GM23338 (cell line): ENCODE data around the gene ZNF292. TPM values are rescaled to one million over a fixed set of nuclear protein-coding genes. Genes with fewer than 3 reads are reported as not detected.

Source experiments
- ATAC-seq: fragments of 200-7000 bp; cut with Tn5 transposase; 3 replicates; pipeline ENCODE4 v1.9.1; 2020
- DNase-seq: peaks from one replicate; pipeline ENCODE4 v3.0.0-alpha.2; 2015; ENCODE audit warnings: low spot score
- H2AFZ ChIP-seq: fragments of 200-600 bp; sonication (generic); 2 replicates; pipeline ENCODE4 v1.8.0; 2016; ENCODE audit warnings: antibody characterized with exemption, mild to moderate bottlenecking, moderate library complexity
- H3F3A ChIP-seq: fragments of 200-600 bp; sonication (generic); replicated peaks from 2 replicates; pipeline ENCODE4 v1.8.0; 2017; ENCODE audit warnings: antibody characterized with exemption, mixed run types, low read depth
- H3K27ac ChIP-seq: fragments of 200-600 bp; sonication (generic); 2 replicates; pipeline ENCODE4 v1.6.1; 2016; ENCODE audit warnings: low read depth
- H3K27me3 ChIP-seq: fragments of 200-600 bp; sonication (generic); 2 replicates; pipeline ENCODE4 v1.8.0; 2016; ENCODE audit warnings: mild to moderate bottlenecking, mixed run types, moderate library complexity; ENCODE audit not compliant: insufficient read depth
- H3K36me3 ChIP-seq: fragments of 200-600 bp; sonication (generic); 2 replicates; pipeline ENCODE4 v1.8.0; 2016; ENCODE audit warnings: mild to moderate bottlenecking; ENCODE audit not compliant: insufficient read depth
- H3K4me1 ChIP-seq: fragments of 200-600 bp; sonication (generic); 2 replicates; pipeline ENCODE4 v1.8.0; 2016; ENCODE audit warnings: mild to moderate bottlenecking, moderate library complexity; ENCODE audit not compliant: insufficient read depth
- H3K4me2 ChIP-seq: fragments of 200-600 bp; sonication (generic); 2 replicates; pipeline ENCODE4 v1.7.1; 2017; ENCODE audit warnings: mixed run types
- H3K4me3 ChIP-seq: fragments of 200-600 bp; sonication (generic); 2 replicates; pipeline ENCODE4 v1.6.1; 2016; ENCODE audit warnings: mixed run types
- H3K79me2 ChIP-seq: fragments of 200-600 bp; sonication (generic); replicated peaks from 2 replicates; pipeline ENCODE4 v1.8.0; 2017; ENCODE audit warnings: mild to moderate bottlenecking; ENCODE audit not compliant: insufficient read depth
- H3K9me2 ChIP-seq: fragments of 200-600 bp; sonication (generic); 2 replicates; pipeline ENCODE4 v1.8.0; 2017; ENCODE audit not compliant: insufficient read depth
- H4K20me1 ChIP-seq: fragments of 200-600 bp; sonication (generic); replicated peaks from 2 replicates; pipeline ENCODE4 v1.8.0; 2017; ENCODE audit warnings: mild to moderate bottlenecking; ENCODE audit not compliant: insufficient read depth
- H3K27ac Mint-ChIP-seq: 2 replicates; pipeline ENCODE4 v1.8.0; 2020; ENCODE audit warnings: inconsistent platforms, mild to moderate bottlenecking, moderate library complexity, mixed read lengths
- H3K27me3 Mint-ChIP-seq: 3 replicates; pipeline ENCODE4 v1.8.0; 2022; ENCODE audit warnings: low read depth, mild to moderate bottlenecking, moderate library complexity, mixed read lengths, inconsistent platforms; ENCODE audit not compliant: insufficient read depth, poor library complexity
- H3K36me3 Mint-ChIP-seq: 3 replicates; pipeline ENCODE4 v1.8.0; 2021; ENCODE audit warnings: low read depth, mild to moderate bottlenecking, inconsistent platforms, moderate library complexity, mixed read lengths
- H3K4me1 Mint-ChIP-seq: 3 replicates; pipeline ENCODE4 v1.8.0; 2020; ENCODE audit warnings: mild to moderate bottlenecking, inconsistent platforms, mixed read lengths
- H3K4me3 Mint-ChIP-seq: 3 replicates; pipeline ENCODE4 v1.8.0; 2021; ENCODE audit warnings: moderate library complexity, mild to moderate bottlenecking, inconsistent platforms, mixed read lengths
- H3K9me3 Mint-ChIP-seq: 3 replicates; pipeline ENCODE4 v1.8.0; 2020; ENCODE audit warnings: moderate library complexity, mild to moderate bottlenecking, inconsistent platforms, mixed read lengths
- CREB1 ChIP-seq: fragments of 250-450 bp; sonication (Bioruptor Pico); IDR thresholded peaks from 2 replicates; pipeline ENCODE4 v1.5.0; 2020; ENCODE audit warnings: low read depth, mild to moderate bottlenecking, moderate library complexity
- EZH2 ChIP-seq: fragments of 200-600 bp; sonication (generic); IDR thresholded peaks from one replicate; pipeline ENCODE4 v1.8.0; 2017; ENCODE audit warnings: antibody characterized with exemption, mild to moderate bottlenecking, low read depth; ENCODE audit not compliant: unreplicated experiment
- EZH2phosphoT487 ChIP-seq: fragments of 200-600 bp; sonication (generic); IDR thresholded peaks from one replicate; pipeline ENCODE4 v1.8.1; 2018; ENCODE audit warnings: antibody characterized with exemption; ENCODE audit not compliant: unreplicated experiment
- JUNB ChIP-seq: IDR thresholded peaks from one replicate; pipeline ENCODE4 v1.6.1; 2016; ENCODE audit warnings: antibody characterized with exemption; ENCODE audit not compliant: unreplicated experiment
- NANOG ChIP-seq: IDR thresholded peaks from 2 replicates; pipeline ENCODE4 v1.6.1; 2016; ENCODE audit warnings: antibody characterized with exemption, borderline replicate concordance
- POLR2AphosphoS5 ChIP-seq: IDR thresholded peaks from 2 replicates; pipeline ENCODE4 v1.6.1; 2016; ENCODE audit warnings: antibody characterized with exemption, low read depth
- REST ChIP-seq: IDR thresholded peaks from one replicate; pipeline ENCODE4 v1.6.1; 2018; ENCODE audit warnings: antibody characterized with exemption; ENCODE audit not compliant: unreplicated experiment
- STAT1 ChIP-seq: IDR thresholded peaks from one replicate; pipeline ENCODE4 v1.6.1; 2016; ENCODE audit warnings: antibody characterized with exemption; ENCODE audit not compliant: unreplicated experiment
- ZNF114 ChIP-seq: fragments of 250-450 bp; sonication (Bioruptor Pico); IDR thresholded peaks from 2 replicates; pipeline ENCODE4 v1.5.0; 2020; ENCODE audit warnings: mild to moderate bottlenecking, moderate library complexity
- ZNF331 ChIP-seq: fragments of 250-450 bp; sonication (Bioruptor Pico); IDR thresholded peaks from 2 replicates; pipeline ENCODE4 v1.5.0; 2020; ENCODE audit warnings: low read depth, mild to moderate bottlenecking, moderate library complexity
- ZNF462 ChIP-seq: fragments of 250-450 bp; sonication (Bioruptor Pico); IDR thresholded peaks from 2 replicates; pipeline ENCODE4 v1.5.0; 2020; ENCODE audit warnings: mild to moderate bottlenecking, moderate library complexity
- polyA plus RNA-seq: library from polyadenylated mRNA; unstranded; fragments of >200 nt; fragmentation: Nextera tagmentation; extraction: Ambion mirVana; gene quantifications from 2 replicates; pipeline ENCODE4 v1.2.1, GENCODE V29; 2016
- total RNA-seq: library from RNA; depleted of rRNA; stranded (reverse); fragments of >200 nt; shearing (Covaris generic); gene quantifications from 2 replicates; pipeline ENCODE4 v1.2.3, GENCODE V29; 2014
- TF ChIP-seq, protein P1 (sequence below), 2 experiments: fragments of 200-600 bp in 1 of 2; sonication (generic) in 1 of 2; conservative IDR thresholded peaks; 2 replicates each; pipeline versions ENCODE4 v1.5.1 to v1.6.1; 2016 to 2017; ENCODE audit warnings: antibody characterized with exemption in 2 of 2, low read depth in 2 of 2, mild to moderate bottlenecking in 2 of 2, moderate library complexity in 1 of 2
- TF ChIP-seq, protein P2 (sequence below): IDR thresholded peaks from 2 replicates; pipeline ENCODE4 v1.6.1; 2016; ENCODE audit warnings: antibody characterized with exemption

ZNF292 gene
- total and polyA plus RNA-seq, 2 experiments from 2014 or later: 45.7 to 67.9 TPM

- no peak overlapping the region for H3K27ac ChIP-seq
- H3K36me3 ChIP-seq: peaks cover 4% of the 10 kb centered on the region; the same call in 1 of the 2 replicates
- peaks cover 8% of the 10 kb centered on the region; the same call in 1 of the 3 replicates for H3K9me3 Mint-ChIP-seq
- H3K27me3 Mint-ChIP-seq: peaks cover 2% of the 10 kb centered on the region
- H3K79me2 ChIP-seq: no peaks in the 10 kb centered on the region
- TF ChIP-seq JUNB: no peak
- TF ChIP-seq, protein P1, sequence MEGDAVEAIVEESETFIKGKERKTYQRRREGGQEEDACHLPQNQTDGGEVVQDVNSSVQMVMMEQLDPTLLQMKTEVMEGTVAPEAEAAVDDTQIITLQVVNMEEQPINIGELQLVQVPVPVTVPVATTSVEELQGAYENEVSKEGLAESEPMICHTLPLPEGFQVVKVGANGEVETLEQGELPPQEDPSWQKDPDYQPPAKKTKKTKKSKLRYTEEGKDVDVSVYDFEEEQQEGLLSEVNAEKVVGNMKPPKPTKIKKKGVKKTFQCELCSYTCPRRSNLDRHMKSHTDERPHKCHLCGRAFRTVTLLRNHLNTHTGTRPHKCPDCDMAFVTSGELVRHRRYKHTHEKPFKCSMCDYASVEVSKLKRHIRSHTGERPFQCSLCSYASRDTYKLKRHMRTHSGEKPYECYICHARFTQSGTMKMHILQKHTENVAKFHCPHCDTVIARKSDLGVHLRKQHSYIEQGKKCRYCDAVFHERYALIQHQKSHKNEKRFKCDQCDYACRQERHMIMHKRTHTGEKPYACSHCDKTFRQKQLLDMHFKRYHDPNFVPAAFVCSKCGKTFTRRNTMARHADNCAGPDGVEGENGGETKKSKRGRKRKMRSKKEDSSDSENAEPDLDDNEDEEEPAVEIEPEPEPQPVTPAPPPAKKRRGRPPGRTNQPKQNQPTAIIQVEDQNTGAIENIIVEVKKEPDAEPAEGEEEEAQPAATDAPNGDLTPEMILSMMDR (conservative IDR thresholded peaks at IDR 0.05; ENCODE audit: low read depth in 2 of 2): no peak
- no peak for TF ChIP-seq ZNF462 (CRISPR knock-in tag)
- no peak for TF ChIP-seq NANOG
- no peak for TF ChIP-seq STAT1
- no peak for TF ChIP-seq CREB1 (CRISPR knock-in tag)
- no peak for TF ChIP-seq EZH2
- TF ChIP-seq, protein P2, sequence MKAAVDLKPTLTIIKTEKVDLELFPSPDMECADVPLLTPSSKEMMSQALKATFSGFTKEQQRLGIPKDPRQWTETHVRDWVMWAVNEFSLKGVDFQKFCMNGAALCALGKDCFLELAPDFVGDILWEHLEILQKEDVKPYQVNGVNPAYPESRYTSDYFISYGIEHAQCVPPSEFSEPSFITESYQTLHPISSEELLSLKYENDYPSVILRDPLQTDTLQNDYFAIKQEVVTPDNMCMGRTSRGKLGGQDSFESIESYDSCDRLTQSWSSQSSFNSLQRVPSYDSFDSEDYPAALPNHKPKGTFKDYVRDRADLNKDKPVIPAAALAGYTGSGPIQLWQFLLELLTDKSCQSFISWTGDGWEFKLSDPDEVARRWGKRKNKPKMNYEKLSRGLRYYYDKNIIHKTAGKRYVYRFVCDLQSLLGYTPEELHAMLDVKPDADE: no peak
- no peak for TF ChIP-seq REST
- TF ChIP-seq ZNF331: no peak
- no peak for TF ChIP-seq POLR2AphosphoS5
- TF ChIP-seq EZH2phosphoT487: no peak
- no peak for TF ChIP-seq ZNF114 (CRISPR knock-in tag)
- no peaks in the 10 kb centered on the region; the same call in 1 of the 2 replicates for H4K20me1 ChIP-seq
- no peaks in the 10 kb centered on the region for H3K27me3 ChIP-seq
- H3K4me3 ChIP-seq: no peak overlapping the region
- no peak overlapping the region for H3K27ac Mint-ChIP-seq
- no peak for DNase-seq
- H3K36me3 Mint-ChIP-seq: peaks cover 47% of the 10 kb centered on the region
- no peak overlapping the region for H2AFZ ChIP-seq
- peaks cover 24% of the 10 kb centered on the region for H3K4me1 ChIP-seq
- H3F3A ChIP-seq: no peaks in the 10 kb centered on the region
- no peaks in the 10 kb centered on the region for H3K9me2 ChIP-seq
- H3K4me2 ChIP-seq: no peak overlapping the region
- H3K4me1 Mint-ChIP-seq: peaks cover 19% of the 10 kb centered on the region
- no peak overlapping the region for H3K4me3 Mint-ChIP-seq
- ATAC-seq: no peak
These were observed 106.2 kb downstream of the ZNF292 start for GRCh38 chr6:87261534-87261933.
